GM13976 (cell line): ENCODE data around the gene RUNDC3A.
A peak's percentile ranks its signal among the peaks of the same experiment; 100 is the strongest.

ENCODE experiments used
- DNase-seq: peaks from one replicate; pipeline ENCODE4 v3.0.0; 2012; ENCODE audit warnings: low spot score
- in situ Hi-C: fragments of 300-500 bp; cut with MboI; formaldehyde crosslinking; loops from one replicate; pipeline ENCODE4 v1.12.0; 2022; ENCODE audit warnings: low sequenced_read_pairs, mixed read lengths, inconsistent platforms; ENCODE audit not compliant: unreplicated experiment
- TF ChIP-seq, protein P1 (sequence below): IDR thresholded peaks from 2 replicates; pipeline ENCODE4 v1.5.1; 2012; ENCODE audit warnings: borderline replicate concordance, mild to moderate bottlenecking; ENCODE audit not compliant: insufficient read depth; ENCODE audit errors: extremely low read depth, missing control alignments, control extremely low read depth

The RUNDC3A gene

GRCh38 chr17:44282264-44282663 is 26.1 kb upstream of the RUNDC3A start:
- no peak for DNase-seq
- TF ChIP-seq, protein P1, sequence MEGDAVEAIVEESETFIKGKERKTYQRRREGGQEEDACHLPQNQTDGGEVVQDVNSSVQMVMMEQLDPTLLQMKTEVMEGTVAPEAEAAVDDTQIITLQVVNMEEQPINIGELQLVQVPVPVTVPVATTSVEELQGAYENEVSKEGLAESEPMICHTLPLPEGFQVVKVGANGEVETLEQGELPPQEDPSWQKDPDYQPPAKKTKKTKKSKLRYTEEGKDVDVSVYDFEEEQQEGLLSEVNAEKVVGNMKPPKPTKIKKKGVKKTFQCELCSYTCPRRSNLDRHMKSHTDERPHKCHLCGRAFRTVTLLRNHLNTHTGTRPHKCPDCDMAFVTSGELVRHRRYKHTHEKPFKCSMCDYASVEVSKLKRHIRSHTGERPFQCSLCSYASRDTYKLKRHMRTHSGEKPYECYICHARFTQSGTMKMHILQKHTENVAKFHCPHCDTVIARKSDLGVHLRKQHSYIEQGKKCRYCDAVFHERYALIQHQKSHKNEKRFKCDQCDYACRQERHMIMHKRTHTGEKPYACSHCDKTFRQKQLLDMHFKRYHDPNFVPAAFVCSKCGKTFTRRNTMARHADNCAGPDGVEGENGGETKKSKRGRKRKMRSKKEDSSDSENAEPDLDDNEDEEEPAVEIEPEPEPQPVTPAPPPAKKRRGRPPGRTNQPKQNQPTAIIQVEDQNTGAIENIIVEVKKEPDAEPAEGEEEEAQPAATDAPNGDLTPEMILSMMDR = no peak
- in situ Hi-C loops = no loop called here

DNA sequence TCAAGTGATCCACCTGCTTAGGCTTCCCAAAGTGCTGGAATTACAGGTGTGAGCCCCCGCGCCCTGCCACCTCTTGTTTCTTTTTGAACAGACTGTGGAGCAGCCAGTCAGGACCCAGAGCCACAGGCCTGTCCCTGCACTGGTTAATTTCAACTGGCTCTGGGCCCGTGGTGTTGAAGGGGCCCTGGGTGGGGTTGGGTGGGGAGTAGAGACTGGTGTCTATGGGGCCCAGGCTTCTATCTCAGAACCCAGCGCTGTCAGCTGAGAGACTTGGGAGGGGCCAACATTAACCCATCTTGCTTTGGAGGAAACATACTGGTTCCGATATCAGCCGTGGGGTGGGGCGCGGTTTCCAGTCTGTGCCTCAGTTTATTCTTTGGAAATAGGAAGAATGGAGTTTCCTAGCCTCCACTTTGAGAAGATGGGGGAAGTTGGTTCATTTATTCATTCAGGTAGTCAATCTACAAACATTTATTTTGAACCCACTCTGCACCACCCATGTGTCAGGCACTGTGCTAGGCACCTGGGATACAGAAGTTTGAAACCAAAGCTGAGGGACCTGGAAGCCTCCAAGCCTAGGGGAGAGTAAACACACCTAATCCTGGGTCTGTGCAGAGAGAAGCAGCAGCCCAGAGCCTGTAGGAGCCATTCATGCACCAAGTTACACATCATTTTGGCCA is 24.9 kb upstream of the RUNDC3A start:
- in situ Hi-C loops = no loop called here
- TF ChIP-seq, protein P1 = no peak
- no peak for DNase-seq

DNA sequence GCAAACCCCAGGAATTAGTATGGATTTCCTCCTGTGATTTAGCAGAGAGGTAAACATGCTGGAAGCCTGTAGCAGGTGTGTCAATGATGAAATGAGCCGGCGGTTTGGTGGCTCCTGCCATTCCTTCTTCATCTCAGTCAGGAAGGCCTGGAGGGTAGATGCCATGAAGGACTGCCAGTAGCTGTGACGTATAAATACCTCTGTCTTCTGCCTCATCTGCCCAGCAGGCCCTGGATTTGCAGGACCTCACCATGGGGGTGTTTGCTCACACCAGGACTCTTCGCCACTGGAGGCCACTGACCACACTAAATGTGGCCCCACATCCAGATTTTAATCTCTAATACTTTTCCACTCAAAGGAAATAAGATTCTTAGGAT is 24.4 kb upstream of the RUNDC3A start:
- no peak for DNase-seq
- TF ChIP-seq, protein P1 = no peak
- in situ Hi-C loops = no loop called here

DNA sequence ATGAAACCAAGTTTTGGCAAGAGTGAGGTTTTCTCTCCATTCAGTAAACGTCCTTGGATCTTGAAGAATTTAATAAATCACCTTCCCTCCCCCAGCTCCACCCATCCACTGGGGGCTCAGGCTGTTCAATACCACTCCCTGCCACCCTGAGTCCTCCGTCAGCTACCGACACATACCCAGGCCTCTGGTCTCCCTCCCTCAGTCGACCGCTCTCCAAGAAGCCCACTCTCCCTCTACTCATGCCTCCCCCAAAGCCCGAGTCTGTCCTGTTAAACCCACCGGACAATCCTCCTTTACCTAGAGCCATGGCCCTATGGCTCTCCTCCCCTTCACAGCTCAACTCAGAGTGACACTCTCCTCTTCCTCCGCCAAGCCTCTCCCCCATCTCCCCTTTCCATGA is 20.8 kb upstream of the RUNDC3A start:
- TF ChIP-seq, protein P1 = no peak
- DNase-seq = no peak
- in situ Hi-C loops = no loop called here

DNA sequence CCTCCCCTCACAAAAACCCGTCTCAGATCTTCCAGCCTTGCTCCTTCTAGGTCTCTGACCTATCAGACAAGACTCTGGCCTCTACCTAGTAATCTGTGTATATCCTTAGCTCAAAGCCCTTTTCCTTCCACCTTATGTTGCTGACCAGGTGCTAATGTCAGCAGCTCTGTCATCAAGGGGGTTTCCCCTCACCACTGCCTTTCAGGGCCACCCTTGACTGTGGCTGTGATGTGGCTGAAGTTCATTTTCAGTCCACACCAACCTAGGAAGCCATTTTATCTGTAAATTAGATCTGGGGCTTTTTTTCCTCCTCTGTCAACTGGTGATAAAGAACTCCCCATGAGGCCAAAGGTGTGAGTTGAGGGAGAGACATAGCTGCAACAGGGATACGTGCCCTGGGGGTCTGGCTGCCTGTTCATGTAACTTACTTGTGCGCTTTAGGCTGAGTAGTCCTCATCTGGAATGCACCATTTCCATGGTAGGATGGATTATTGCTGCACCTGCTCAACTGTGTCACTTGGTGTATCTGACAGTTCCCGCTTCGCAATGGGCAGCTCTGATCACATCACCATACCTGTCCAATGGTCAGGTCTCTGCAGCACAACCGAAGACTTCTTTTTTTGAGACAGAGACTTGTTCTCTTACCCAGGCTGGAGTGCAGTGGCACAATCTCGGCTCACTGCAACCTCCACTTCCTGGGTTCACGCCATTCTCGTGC is 14.7 kb upstream of the RUNDC3A start:
- TF ChIP-seq, protein P1 = no peak
- in situ Hi-C loops = no loop called here
- DNase-seq = peak; percentile 38

GRCh38 chr17:44297975-44298374 is 10.4 kb upstream of the RUNDC3A start:
- in situ Hi-C loops = no loop called here
- TF ChIP-seq, protein P1 = no peak
- DNase-seq = no peak

GRCh38 chr17:44304651-44305050 is 3.8 kb upstream of the RUNDC3A start:
- in situ Hi-C loops = no loop called here
- no peak for DNase-seq

More at GRCh38 chr17:44304651-44305050, 3.8 kb upstream of the RUNDC3A start:
- TF ChIP-seq, protein P1 = no peak
